CD4-positive, alpha-beta T cell treated with Interleukin-2 at 100 ng/mL for 4 hours (primary cell): ENCODE results near the gene FAM72B.
"Not testable (repeated sequence)": the region's sequence is repeated elsewhere in the genome, so short reads cannot be mapped to it uniquely, and the experiment has no call there.

Source experiments
- DNase-seq: peaks from one replicate; pipeline ENCODE4 v3.0.0-alpha.2; 2020; ENCODE audit warnings: low spot score

FAM72B gene

GRCh38 chr1:121184290-121185127 is at the start of gene FAM72B, which contains the start of gene SRGAP2C:
Gene FAM72B (minus strand): TSS chr1:121184340. CDS start chr1:121183489, 851 bp downstream.
Gene SRGAP2C (plus strand): TSS chr1:121184975. CDS start chr1:121187447, 2,472 bp downstream.
- DNase-seq = peak; percentile 97

- not testable (repeated sequence) for DNase-seq
These were observed 48.4 kb upstream of the FAM72B start for GRCh38 chr1:121232445-121233125.

- not testable (repeated sequence) for DNase-seq
These were observed 46.5 kb upstream of the FAM72B start for GRCh38 chr1:121230636-121231035.

GRCh38 chr1:121227544-121228330 is 43.6 kb upstream of the FAM72B start:
- DNase-seq = not testable (repeated sequence)

GRCh38 chr1:121226925-121227324 is 42.8 kb upstream of the FAM72B start:
- DNase-seq = not testable (repeated sequence)

GRCh38 chr1:121226295-121226904 is 42.3 kb upstream of the FAM72B start:
- DNase-seq = not testable (repeated sequence)

- DNase-seq = not testable (repeated sequence)
These were observed 40.6 kb upstream of the FAM72B start for GRCh38 chr1:121224714-121225113.

- not testable (repeated sequence) for DNase-seq
These were observed 37.6 kb upstream of the FAM72B start for GRCh38 chr1:121221770-121222169.

- DNase-seq = not testable (repeated sequence)
These were observed 32.5 kb upstream of the FAM72B start for GRCh38 chr1:121216676-121217075.

GRCh38 chr1:121215699-121216417 is 31.7 kb upstream of the FAM72B start:
- not testable (repeated sequence) for DNase-seq

GRCh38 chr1:121214544-121215156 is 30.5 kb upstream of the FAM72B start:
- DNase-seq = not testable (repeated sequence)

- DNase-seq = not testable (repeated sequence)
These were observed 29.4 kb upstream of the FAM72B start for GRCh38 chr1:121213491-121213890.

GRCh38 chr1:121210778-121211177 is 26.6 kb upstream of the FAM72B start:
- not testable (repeated sequence) for DNase-seq

GRCh38 chr1:121208375-121208774 is 24.2 kb upstream of the FAM72B start:
- DNase-seq = not testable (repeated sequence)

- DNase-seq = not testable (repeated sequence)
These were observed 23.2 kb upstream of the FAM72B start for GRCh38 chr1:121207328-121207727.

- not testable (repeated sequence) for DNase-seq
These were observed 21.9 kb upstream of the FAM72B start for GRCh38 chr1:121205786-121206711.

- not testable (repeated sequence) for DNase-seq
These were observed 18.8 kb upstream of the FAM72B start for GRCh38 chr1:121202986-121203385.

GRCh38 chr1:121200985-121201981 is 17.1 kb upstream of the FAM72B start:
- DNase-seq = not testable (repeated sequence)
